ENCODE results near the gene DISC1.

DNA sequence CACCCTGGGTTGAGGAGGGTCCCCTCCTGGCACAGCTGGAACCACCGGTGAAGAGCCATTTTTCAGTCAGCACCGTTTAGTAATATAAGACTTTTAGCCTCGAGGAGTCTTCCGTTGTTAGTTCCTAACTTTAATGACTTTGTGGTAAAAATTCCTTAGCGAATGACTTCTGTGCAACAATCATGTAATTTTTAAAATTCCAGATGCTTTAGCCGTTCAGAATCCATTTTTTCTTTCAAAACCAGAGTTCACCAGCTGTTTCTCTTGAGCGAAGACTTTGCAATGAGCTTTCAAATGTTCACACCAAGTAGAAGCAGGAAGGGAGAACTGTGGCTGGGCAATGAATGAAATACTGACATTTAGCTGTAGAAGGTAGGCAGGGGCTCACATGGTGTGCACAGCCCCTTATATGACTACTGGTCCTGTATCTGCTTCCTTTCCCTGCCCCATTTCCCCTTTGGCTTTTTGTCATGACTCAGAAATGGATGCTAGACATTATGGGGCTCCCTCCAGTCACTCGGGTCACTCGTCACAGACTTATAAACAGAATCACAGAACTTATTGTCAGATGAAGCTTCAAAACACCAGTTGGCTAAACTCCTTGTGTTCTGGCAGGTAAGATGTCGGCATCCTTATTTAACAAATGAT, 4.1 kb downstream of the DISC1 start:
- TF ChIP-seq, protein P1, sequence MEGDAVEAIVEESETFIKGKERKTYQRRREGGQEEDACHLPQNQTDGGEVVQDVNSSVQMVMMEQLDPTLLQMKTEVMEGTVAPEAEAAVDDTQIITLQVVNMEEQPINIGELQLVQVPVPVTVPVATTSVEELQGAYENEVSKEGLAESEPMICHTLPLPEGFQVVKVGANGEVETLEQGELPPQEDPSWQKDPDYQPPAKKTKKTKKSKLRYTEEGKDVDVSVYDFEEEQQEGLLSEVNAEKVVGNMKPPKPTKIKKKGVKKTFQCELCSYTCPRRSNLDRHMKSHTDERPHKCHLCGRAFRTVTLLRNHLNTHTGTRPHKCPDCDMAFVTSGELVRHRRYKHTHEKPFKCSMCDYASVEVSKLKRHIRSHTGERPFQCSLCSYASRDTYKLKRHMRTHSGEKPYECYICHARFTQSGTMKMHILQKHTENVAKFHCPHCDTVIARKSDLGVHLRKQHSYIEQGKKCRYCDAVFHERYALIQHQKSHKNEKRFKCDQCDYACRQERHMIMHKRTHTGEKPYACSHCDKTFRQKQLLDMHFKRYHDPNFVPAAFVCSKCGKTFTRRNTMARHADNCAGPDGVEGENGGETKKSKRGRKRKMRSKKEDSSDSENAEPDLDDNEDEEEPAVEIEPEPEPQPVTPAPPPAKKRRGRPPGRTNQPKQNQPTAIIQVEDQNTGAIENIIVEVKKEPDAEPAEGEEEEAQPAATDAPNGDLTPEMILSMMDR (IDR thresholded peaks at IDR 0.05), result no peak
- TF ChIP-seq POLR2A (IDR thresholded peaks at IDR 0.05), result no peak

Measured in uterus (tissue), 2 donors.